Loucy (cell line): ENCODE measurements around the gene TLX2.

Experiments
- H2AFZ ChIP-seq: fragments of 200-600 bp; sonication (generic); 2 replicates; pipeline ENCODE4 v1.6.0; 2016; ENCODE audit warnings: antibody characterized with exemption, mild to moderate bottlenecking, low read length, moderate library complexity
- H3F3A ChIP-seq: fragments of 200-600 bp; 2 replicates; pipeline ENCODE4 v1.6.0; 2016; ENCODE audit warnings: antibody characterized with exemption, low read depth, mild to moderate bottlenecking
- H3K27me3 ChIP-seq: fragments of 200-600 bp; sonication (generic); 2 replicates; pipeline ENCODE4 v1.6.1; 2014; ENCODE audit warnings: low read length, mild to moderate bottlenecking; ENCODE audit not compliant: insufficient read depth, poor library complexity, severe bottlenecking
- H3K36me3 ChIP-seq: fragments of 200-600 bp; sonication (generic); 2 replicates; pipeline ENCODE4 v1.6.1; 2016; ENCODE audit warnings: low read length; ENCODE audit not compliant: insufficient read depth
- H3K4me1 ChIP-seq: fragments of 200-600 bp; sonication (generic); 2 replicates; pipeline ENCODE4 v1.5.1; 2014; ENCODE audit warnings: low read length, mild to moderate bottlenecking; ENCODE audit not compliant: insufficient read depth, poor library complexity, severe bottlenecking
- H3K4me2 ChIP-seq: fragments of 200-600 bp; sonication (generic); 2 replicates; pipeline ENCODE4 v1.6.0; 2014; ENCODE audit warnings: antibody characterized with exemption, low read length, low read depth, mild to moderate bottlenecking; ENCODE audit not compliant: poor library complexity, severe bottlenecking
- H3K4me3 ChIP-seq: fragments of 200-600 bp; sonication (generic); 2 replicates; pipeline ENCODE4 v1.5.1; 2014; ENCODE audit warnings: low read length, mild to moderate bottlenecking, mixed read lengths; ENCODE audit not compliant: poor library complexity, severe bottlenecking
- H3K79me2 ChIP-seq: fragments of 200-600 bp; sonication (generic); 2 replicates; pipeline ENCODE4 v1.6.1; 2014; ENCODE audit warnings: low read length; ENCODE audit not compliant: insufficient read depth
- H3K9ac ChIP-seq: fragments of 200-600 bp; sonication (generic); 2 replicates; pipeline ENCODE4 v1.6.0; 2014; ENCODE audit warnings: mild to moderate bottlenecking, low read depth, low read length, moderate library complexity; ENCODE audit not compliant: poor library complexity, severe bottlenecking
- H3K9me2 ChIP-seq: fragments of 200-600 bp; sonication (generic); replicated peaks from 2 replicates; pipeline ENCODE4 v1.6.1; 2016; ENCODE audit warnings: low read depth, low read length, mixed read lengths
- H3K9me3 ChIP-seq: fragments of 200-600 bp; sonication (generic); 2 replicates; pipeline ENCODE4 v1.6.1; 2014; ENCODE audit warnings: mild to moderate bottlenecking, antibody characterized with exemption, low read length, low read depth; ENCODE audit not compliant: insufficient read depth
- H4K20me1 ChIP-seq: fragments of 200-600 bp; sonication (generic); 2 replicates; pipeline ENCODE4 v1.6.0; 2014; ENCODE audit warnings: antibody characterized with exemption, low read length, mild to moderate bottlenecking; ENCODE audit not compliant: insufficient read depth, poor library complexity, severe bottlenecking
- CTCF ChIP-seq: fragments of 200-600 bp; sonication (generic); conservative IDR thresholded peaks from 2 replicates; pipeline ENCODE4 v1.5.1; 2014; ENCODE audit warnings: mild to moderate bottlenecking, antibody characterized with exemption, low read length
- EZH2phosphoT487 ChIP-seq: fragments of 200-600 bp; IDR thresholded peaks from 2 replicates; pipeline ENCODE4 v1.6.1; 2018; ENCODE audit warnings: antibody characterized with exemption, mild to moderate bottlenecking, moderate library complexity, borderline replicate concordance

Gene TLX2

GRCh38 chr2:74497777-74498499 is 16.3 kb upstream of the TLX2 start:
- TF ChIP-seq EZH2phosphoT487 (no peak), CTCF (no peak)
- Histone ChIP-seq H3K9me2 (no peaks in the 10 kb centered on the region), H4K20me1 (no peaks in the 10 kb centered on the region), H3K4me3 (no peak overlapping the region), H3K9me3 (no peaks in the 10 kb centered on the region), H2AFZ (no peak overlapping the region), H3K4me1 (peaks cover 6% of the 10 kb centered on the region), H3K9ac (no peak overlapping the region), H3K4me2 (no peak overlapping the region), H3K27me3 (no peaks in the 10 kb centered on the region), H3F3A (no peaks in the 10 kb centered on the region), H3K36me3 (peaks cover 11% of the 10 kb centered on the region; the same call in 1 of the 2 replicates), H3K79me2 (peaks cover 7% of the 10 kb centered on the region)

GRCh38 chr2:74498500-74499266 is 15.6 kb upstream of the TLX2 start:
- H3K4me3 ChIP-seq, result no peak overlapping the region
- H3K79me2 ChIP-seq, result peaks cover 7% of the 10 kb centered on the region
- no peak overlapping the region for H3K4me2 ChIP-seq
- no peak for TF ChIP-seq CTCF
- TF ChIP-seq EZH2phosphoT487, result no peak
- H3K9me3 ChIP-seq, result no peaks in the 10 kb centered on the region
- H3F3A ChIP-seq, result no peaks in the 10 kb centered on the region
- H3K27me3 ChIP-seq, result no peaks in the 10 kb centered on the region
- no peaks in the 10 kb centered on the region for H4K20me1 ChIP-seq
- H3K9ac ChIP-seq, result no peak overlapping the region
- peaks cover 6% of the 10 kb centered on the region for H3K4me1 ChIP-seq
- H3K9me2 ChIP-seq, result no peaks in the 10 kb centered on the region
- peaks cover 4% of the 10 kb centered on the region; the same call in 1 of the 2 replicates for H3K36me3 ChIP-seq
- no peak overlapping the region for H2AFZ ChIP-seq

GRCh38 chr2:74499267-74499939 is 14.8 kb upstream of the TLX2 start, which contains the start of gene LBX2:
LBX2 (minus strand) TSS chr2:74499603; CDS start chr2:74499537, 66 bp downstream.
- H3K27me3 ChIP-seq, result no peaks in the 10 kb centered on the region

More at GRCh38 chr2:74499267-74499939, 14.8 kb upstream of the TLX2 start, which contains the start of gene LBX2:
- Histone ChIP-seq H4K20me1 (no peaks in the 10 kb centered on the region), H3F3A (no peaks in the 10 kb centered on the region), H3K4me1 (peaks cover 6% of the 10 kb centered on the region), H3K9me3 (no peaks in the 10 kb centered on the region), H3K36me3 (no peaks in the 10 kb centered on the region), H3K4me2 (no peak within 1 kb of the TSS), H3K9ac (no peak within 1 kb of the TSS), H3K79me2 (peaks cover 7% of the 10 kb centered on the region), H3K9me2 (no peaks in the 10 kb centered on the region), H2AFZ (no peak within 1 kb of the TSS), H3K4me3 (no peak within 1 kb of the TSS)
- TF ChIP-seq CTCF (no peak), EZH2phosphoT487 (no peak)
